Muscle of back (tissue), 11 donors: ENCODE measurements around the gene LRRFIP1. TPM values are rescaled to one million over a fixed set of nuclear protein-coding genes. Genes with fewer than 3 reads are reported as not detected.
A peak's percentile ranks its signal among the peaks of the same experiment; 100 is the strongest.

Experiments
- DNase-seq, 3 donors: peaks; one replicate each; pipeline versions ENCODE4 v3.0.0 to v3.0.0-alpha.2; 2013
- polyA plus RNA-seq, 10 donors: library from polyadenylated mRNA; unstranded; fragments of 120-200 nt; gene quantifications; one replicate each; pipeline ENCODE4 v1.2.1, GENCODE V29; 2013; ENCODE audit not compliant: insufficient read length in 10 of 10

The LRRFIP1 gene
- polyA plus RNA-seq, 10 donors = 95.0 to 194 (median 137) TPM

DNA sequence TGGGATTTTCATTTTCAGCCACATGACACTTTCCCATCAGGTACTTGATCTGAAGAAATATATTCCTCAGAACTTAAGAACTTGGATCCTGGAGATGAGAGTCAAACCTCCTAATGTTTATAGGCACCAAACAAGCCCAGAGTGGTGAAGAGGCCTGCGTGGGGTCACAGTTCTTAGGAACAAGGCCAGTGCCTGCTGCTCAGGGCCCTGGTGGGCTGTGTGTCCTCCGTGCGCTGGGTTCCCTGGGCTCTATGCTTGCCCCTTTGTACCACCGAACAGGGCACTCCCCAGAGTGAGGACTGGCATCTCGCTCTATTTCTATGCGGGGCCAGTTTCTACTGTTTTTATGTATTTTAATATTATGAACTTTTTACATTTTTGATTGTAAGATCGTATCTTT is 95.2 kb downstream of the LRRFIP1 start:
- no peak for DNase-seq

GRCh38 chr2:237723023-237723422 is 95.6 kb downstream of the LRRFIP1 start:
- DNase-seq = no peak

GRCh38 chr2:237723602-237724001 is 96.2 kb downstream of the LRRFIP1 start:
- peak in 1 of 3 donors; percentile 58 for DNase-seq

- no peak for DNase-seq
These were observed 97.6 kb downstream of the LRRFIP1 start for GRCh38 chr2:237724811-237725478.

GRCh38 chr2:237725661-237726060 is 98.3 kb downstream of the LRRFIP1 start:
- DNase-seq = peak in 1 of 3 donors; percentile 34

- peak; percentile 78 to 86 (median 81) for DNase-seq
These were observed 99.0 kb downstream of the LRRFIP1 start for GRCh38 chr2:237726401-237726830.

- DNase-seq = no peak
These were observed 100.0 kb downstream of the LRRFIP1 start for GRCh38 chr2:237727363-237727762.

DNA sequence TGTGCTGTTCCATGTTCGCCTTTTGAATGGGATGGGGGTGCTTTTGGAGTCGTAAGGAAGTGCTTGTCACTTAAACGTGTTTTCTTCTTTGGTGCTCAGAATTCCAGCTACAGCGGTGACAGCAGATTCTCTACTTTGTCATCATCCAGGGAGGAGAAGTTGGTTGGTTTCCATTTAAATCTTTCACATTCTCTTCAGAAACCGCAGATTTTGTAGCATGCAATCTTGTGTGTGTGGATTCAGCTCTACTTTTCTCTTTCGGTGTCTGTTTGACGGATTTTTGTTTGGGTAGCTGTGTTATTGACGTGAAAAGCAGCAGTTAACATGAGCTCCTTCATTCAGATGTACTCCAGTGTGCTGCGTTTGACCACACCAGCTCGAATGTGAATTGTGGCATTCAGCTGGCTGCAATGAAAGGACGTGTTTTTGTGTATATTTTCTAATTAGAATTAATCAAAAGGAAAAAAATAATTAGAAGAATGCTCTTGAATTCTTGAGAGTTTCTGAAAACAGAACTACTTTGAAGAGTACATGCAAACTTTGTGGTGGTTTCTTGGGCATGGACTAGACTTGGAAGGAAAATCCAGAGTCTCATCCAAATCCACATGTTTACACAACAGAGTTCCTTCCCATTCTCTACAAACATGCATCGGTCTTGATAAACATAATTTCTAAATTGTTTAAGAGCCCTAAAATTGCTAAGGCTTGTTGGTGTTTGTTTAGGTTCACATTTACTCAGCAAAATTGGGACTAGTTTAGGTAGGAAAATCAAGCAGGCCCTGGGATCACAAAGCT is 102.5 kb downstream of the LRRFIP1 start:
- DNase-seq = no peak

DNA sequence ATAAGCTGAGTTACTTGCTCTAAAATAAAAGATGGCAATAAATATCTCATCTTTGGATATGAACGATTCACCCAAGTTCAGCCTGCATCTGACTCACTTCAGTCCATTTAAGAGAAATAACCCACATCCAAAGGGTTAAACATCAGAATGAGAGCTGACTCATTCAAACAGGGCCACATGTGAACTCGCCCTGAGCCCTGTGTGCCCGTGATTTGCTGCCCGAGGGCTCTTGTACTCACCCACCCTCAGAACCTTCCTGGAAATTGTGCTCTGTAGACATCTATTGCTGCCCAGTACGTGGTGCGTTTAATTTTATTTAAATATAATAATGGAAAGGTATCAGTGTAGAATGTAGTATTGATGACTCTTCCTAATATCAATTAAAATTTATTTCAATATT is 104.3 kb downstream of the LRRFIP1 start:
- no peak for DNase-seq

- DNase-seq = no peak
These were observed 104.7 kb downstream of the LRRFIP1 start for GRCh38 chr2:237732070-237732469.

DNA sequence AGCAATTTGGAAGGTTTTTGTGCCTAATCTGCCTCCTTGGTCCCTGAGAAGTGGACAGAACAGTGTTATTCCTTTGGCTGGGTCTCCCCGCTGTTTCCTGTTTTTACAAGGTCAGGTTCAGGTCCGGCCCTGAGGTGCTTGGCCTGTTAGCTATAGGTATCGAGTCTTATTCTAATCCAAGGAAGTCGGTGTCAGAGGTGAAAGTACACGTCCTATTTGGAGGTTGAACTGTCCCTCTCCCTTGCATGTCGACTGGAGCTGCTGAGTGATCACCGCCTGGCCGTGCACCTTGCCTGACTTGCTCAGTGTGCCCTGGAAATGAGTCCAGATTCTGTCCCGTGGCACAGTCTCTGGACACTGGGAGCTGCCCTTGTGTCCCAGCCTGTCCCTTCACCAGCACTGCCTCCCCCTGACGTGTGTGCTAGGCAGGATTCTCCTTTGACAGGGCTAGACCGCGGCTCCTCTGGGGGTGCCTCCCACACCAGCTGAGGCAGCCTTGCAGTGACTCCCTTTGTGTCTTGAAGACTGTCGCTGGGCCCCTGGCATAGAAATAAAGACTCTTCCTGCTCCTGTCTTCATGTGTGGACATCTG is 105.5 kb downstream of the LRRFIP1 start:
- DNase-seq = peak in 1 of 3 donors; percentile 55

- DNase-seq = no peak
These were observed 106.4 kb downstream of the LRRFIP1 start for GRCh38 chr2:237733677-237734300.

DNA sequence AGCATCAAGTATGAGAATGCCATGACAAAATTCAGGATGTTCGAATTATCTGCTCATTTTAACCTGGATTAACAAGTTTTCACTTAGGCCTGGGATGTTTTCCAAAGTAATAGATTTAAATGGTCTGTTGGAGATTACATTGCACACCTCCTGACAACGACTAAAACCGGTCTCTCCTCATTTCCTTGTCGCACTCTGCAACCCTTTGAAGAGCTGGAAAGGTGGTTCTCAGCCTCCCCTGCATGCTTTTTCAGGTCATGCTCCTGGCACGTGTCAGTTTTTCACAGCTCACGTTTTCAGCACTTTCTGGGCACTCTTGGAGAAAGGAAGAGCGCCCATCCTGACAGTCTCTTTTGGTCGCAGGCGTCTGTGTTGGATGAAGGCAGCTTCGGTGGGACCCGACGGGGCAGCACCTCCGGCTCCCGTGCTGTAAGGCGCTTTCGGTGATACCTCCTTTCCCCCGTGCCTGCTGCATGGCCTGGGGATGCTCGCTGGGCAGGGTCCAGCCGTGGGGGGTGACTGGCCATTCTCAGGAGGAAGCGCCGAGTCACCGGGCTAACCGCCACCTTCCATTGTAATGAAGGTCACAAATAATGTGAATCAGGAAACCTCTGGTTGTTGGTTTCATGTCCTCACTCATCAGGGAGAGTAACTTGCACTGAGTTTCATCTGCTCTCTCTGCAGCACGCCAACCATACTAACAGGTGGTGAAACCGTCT is 107.7 kb downstream of the LRRFIP1 start:
- no peak for DNase-seq

GRCh38 chr2:237735798-237736197 is 108.4 kb downstream of the LRRFIP1 start:
- DNase-seq = no peak

DNA sequence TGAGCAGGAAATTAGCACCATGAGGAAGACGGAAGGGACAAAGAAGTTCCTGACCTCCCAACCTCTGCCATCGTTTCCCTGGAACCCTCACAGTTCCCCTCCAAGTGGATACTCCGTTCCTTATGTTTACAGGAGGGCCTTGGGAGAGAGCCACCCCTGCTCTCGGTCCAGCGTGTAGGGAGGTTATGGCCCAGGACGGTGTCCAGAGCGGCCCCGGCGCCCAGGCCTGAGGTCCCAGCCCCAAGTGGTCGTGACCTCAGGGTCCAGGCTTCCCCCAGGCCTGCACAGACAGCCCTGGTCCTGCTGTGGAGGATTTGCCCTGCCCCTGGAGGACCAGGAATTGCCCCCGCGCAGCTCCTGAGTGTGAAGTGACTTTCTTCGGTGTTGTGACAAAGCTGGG is 109.4 kb downstream of the LRRFIP1 start:
- no peak for DNase-seq

- no peak for DNase-seq
These were observed 109.9 kb downstream of the LRRFIP1 start for GRCh38 chr2:237737196-237737865.

DNA sequence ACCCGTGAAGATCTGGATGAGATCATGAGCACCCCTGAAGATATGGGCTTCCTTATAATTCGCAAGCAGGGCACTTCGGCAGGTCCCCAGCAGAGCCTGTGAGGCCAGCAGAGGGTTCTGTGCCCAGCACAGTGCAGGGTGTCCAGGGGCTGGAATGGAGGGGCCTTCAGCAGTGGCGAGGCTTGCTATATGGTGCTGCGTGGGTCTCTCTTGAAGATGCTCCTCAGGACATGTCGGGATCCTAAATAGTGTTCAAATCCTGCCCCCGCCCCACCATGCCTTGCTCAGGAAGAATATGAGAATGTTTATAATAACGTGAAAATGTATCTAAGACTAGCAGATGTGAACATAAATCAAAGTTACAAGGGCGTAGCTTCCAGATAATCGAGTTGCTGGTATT is 110.9 kb downstream of the LRRFIP1 start:
- no peak for DNase-seq

GRCh38 chr2:237739101-237739500 is 111.7 kb downstream of the LRRFIP1 start:
- no peak for DNase-seq

- DNase-seq = no peak
These were observed 114.8 kb downstream of the LRRFIP1 start for GRCh38 chr2:237742191-237742590.

DNA sequence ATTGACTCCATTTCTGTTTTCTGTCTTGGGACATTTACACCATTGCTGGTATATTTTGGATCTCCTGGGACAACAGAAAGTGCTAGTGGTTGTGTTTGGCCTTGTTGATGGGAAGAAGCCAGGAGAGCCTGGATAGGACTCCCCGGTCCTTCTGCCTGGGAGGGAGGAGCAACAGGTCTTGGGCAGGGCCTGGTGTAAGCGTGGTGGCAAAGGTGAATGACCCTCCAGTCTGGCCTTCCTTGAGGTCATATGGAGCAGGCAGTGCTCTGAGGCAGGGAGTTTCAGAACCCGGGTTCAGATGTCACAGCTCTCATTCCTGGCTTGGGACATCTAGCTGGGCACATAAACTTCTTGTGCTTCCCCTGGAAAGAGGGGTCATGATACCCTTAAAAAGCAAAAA is 115.2 kb downstream of the LRRFIP1 start:
- DNase-seq = no peak

DNA sequence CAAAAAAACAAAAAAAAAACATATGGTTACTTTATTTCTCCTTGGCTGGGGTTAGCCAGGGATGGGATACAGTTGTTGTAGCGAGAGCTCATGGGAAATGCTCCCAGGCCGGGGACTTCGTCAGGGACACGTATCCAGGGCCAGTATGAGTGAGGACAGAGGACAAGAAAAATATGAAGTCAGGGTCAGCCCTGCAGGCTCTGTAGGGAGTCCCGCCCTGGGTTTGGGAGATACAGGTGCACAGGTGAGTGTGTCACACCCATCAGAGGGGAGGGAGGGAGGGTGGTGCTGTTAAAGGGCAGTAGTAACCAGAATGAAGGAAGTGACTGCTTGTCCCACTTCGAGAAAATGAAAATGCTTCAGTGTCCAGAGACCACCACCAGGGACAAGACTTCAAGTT is 115.6 kb downstream of the LRRFIP1 start:
- DNase-seq = no peak
